Activated CD4-positive, alpha-beta T cell treated with anti-CD3 and anti-CD28 coated beads, Interleukin-2, amount 10 ng/mL, durations not matched to agents 24 days and 14 days (primary cell): ENCODE data around the gene KATNAL2. TPM values are rescaled to one million over a fixed set of nuclear protein-coding genes. Genes with fewer than 3 reads are reported as not detected.
A peak's percentile ranks its signal among the peaks of the same experiment; 100 is the strongest.

ENCODE experiments used
- DNase-seq: peaks from one replicate; pipeline ENCODE4 v3.0.0; 2022
- H3K27ac Mint-ChIP-seq: one replicate; pipeline ENCODE4 v1.8.0; 2022; ENCODE audit warnings: mild to moderate bottlenecking, mixed read lengths
- H3K27me3 Mint-ChIP-seq: one replicate; pipeline ENCODE4 v1.8.0; 2022; ENCODE audit warnings: mixed read lengths
- H3K36me3 Mint-ChIP-seq: one replicate; pipeline ENCODE4 v1.8.0; 2022; ENCODE audit warnings: low read depth, mild to moderate bottlenecking, mixed read lengths
- H3K4me1 Mint-ChIP-seq: one replicate; pipeline ENCODE4 v1.8.0; 2021; ENCODE audit warnings: mixed read lengths
- H3K4me3 Mint-ChIP-seq: one replicate; pipeline ENCODE4 v1.8.0; 2022; ENCODE audit warnings: mild to moderate bottlenecking, moderate library complexity, mixed read lengths
- H3K9me3 Mint-ChIP-seq: one replicate; pipeline ENCODE4 v1.8.0; 2021; ENCODE audit warnings: mixed read lengths
- intact Hi-C: fragments of 100-400 bp; cut with micrococcal nuclease; formaldehyde crosslinking; loops from one replicate; pipeline ENCODE4 v1.15.1; 2023
- total RNA-seq: library from RNA; stranded (reverse); gene quantifications from 2 replicates; pipeline ENCODE4 v1.2.3, GENCODE V29; 2022

Gene KATNAL2
- total RNA-seq, 1 donor from 2014 or later = 0.40 TPM

GRCh38 chr18:47141289-47141688 lies 223.9 kb downstream of the KATNAL2 start:
- H3K36me3 Mint-ChIP-seq = peaks cover 30% of the 10 kb centered on the region
- no peak overlapping the region for H3K27ac Mint-ChIP-seq
- no peak overlapping the region for H3K4me3 Mint-ChIP-seq
- no peaks in the 10 kb centered on the region for H3K4me1 Mint-ChIP-seq
- H3K27me3 Mint-ChIP-seq = no peaks in the 10 kb centered on the region
- H3K9me3 Mint-ChIP-seq = no peaks in the 10 kb centered on the region
- intact Hi-C loops = loop anchor here (5.0 kb wide), 1 partner anchor 36 kb away; the partner anchor contains the start of gene IER3IP1
- DNase-seq = no peak

DNA sequence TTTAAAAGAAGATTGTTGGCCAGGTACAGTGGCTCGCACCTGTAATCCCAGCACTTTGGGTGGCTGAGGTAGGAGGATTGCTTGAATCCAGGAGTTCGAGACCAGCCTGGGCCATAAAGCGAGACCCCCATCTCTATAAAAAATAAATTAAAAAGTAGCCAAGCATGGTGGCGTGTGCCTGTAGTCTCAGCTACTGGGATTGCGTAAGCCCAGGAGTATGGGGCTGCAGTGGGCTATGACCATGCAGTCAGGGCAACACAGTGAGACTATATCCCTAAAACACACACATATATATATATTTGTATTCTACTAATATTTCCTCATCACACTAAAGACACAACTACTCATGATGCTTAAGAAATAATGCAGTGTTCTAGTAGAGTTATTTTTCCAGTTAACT lies 225.8 kb downstream of the KATNAL2 start:
- Mint-ChIP-seq H3K4me3 (no peak overlapping the region), H3K27ac (no peak overlapping the region), H3K27me3 (no peaks in the 10 kb centered on the region), H3K4me1 (no peaks in the 10 kb centered on the region), H3K9me3 (no peaks in the 10 kb centered on the region), H3K36me3 (peaks cover 29% of the 10 kb centered on the region)
- no peak for DNase-seq
- intact Hi-C loops = loop anchor here (5.0 kb wide), 1 partner anchor 34 kb away; the partner anchor contains the start of gene IER3IP1

DNA sequence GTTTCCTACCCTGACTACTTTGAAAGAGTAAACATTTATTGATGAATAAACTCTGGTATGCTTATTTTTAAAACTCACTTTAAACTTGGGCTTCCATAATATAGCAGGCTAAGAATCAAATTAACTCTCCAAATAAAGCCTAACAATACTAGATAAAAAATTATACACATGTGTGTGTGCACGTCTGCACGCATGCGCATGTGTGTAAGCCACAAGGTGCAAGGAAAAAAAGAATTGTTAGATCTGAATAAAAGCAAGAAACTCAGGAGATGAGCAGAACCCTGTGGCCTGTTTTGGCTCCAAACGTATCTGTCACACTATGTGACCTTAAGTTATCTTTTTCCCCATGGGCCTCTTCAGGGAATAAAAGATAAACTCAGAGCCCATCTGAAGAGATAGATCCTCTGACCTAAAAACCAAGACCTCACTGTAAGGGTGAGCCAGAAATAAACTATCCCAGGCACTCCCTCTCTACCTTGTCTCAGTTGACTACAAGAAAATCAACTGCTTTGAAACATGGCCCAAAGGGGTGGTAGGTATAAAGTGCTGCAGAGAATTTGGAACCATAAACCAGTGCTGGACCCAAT lies 226.6 kb downstream of the KATNAL2 start:
- Mint-ChIP-seq H3K36me3 (peaks cover 30% of the 10 kb centered on the region), H3K4me3 (no peak overlapping the region), H3K27me3 (no peaks in the 10 kb centered on the region), H3K27ac (no peak overlapping the region), H3K9me3 (no peaks in the 10 kb centered on the region), H3K4me1 (peaks cover 8% of the 10 kb centered on the region)
- no peak for DNase-seq
- intact Hi-C loops = loop anchor here (5.0 kb wide), 1 partner anchor 33 kb away; the partner anchor contains the start of gene IER3IP1

GRCh38 chr18:47146206-47146605 lies 228.8 kb downstream of the KATNAL2 start:
- Mint-ChIP-seq H3K27ac (no peak overlapping the region), H3K9me3 (no peaks in the 10 kb centered on the region), H3K4me1 (peaks cover 23% of the 10 kb centered on the region), H3K36me3 (peaks cover 21% of the 10 kb centered on the region), H3K4me3 (no peak overlapping the region), H3K27me3 (no peaks in the 10 kb centered on the region)
- intact Hi-C loops = no loop called here
- DNase-seq = no peak

DNA sequence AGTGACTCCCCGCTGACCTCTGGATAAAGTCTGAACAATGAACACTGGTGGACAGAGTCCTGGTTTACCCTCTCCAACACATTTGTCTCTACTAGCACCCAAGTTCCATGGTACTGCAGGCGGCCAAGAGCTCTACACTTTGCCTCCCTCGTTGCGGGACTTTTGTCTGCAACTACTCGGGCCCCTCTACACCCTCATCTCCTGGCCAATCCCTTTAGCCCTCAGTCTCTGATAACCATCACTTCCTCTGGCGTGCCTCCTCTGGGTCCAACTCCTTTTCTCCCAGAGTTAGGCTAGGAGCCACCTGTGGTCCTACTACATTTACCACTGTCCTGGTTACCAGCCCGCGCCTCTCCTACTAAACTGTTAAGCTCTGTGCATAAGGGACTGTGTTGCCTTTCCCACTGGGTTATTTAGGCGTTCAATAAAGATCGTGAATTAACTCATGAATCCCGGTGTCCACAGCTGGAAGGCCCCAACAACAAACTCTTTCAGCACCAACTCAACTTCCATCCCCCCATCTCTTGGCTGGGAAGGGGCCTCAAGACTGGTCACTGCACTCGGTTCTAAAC lies 232.1 kb downstream of the KATNAL2 start:
- peak overlapping the region; percentile 95 for H3K27ac Mint-ChIP-seq
- H3K4me3 Mint-ChIP-seq = peak overlapping the region; percentile 96
- DNase-seq = peak; percentile 63
- peaks cover 3% of the 10 kb centered on the region for H3K9me3 Mint-ChIP-seq
- peaks cover 25% of the 10 kb centered on the region for H3K36me3 Mint-ChIP-seq
- intact Hi-C loops = loop anchor here (1.0 kb wide), 2 partner anchors 27 to 29 kb away; partner anchors contain the start of gene IER3IP1
- H3K4me1 Mint-ChIP-seq = peaks cover 27% of the 10 kb centered on the region
- H3K27me3 Mint-ChIP-seq = no peaks in the 10 kb centered on the region

DNA sequence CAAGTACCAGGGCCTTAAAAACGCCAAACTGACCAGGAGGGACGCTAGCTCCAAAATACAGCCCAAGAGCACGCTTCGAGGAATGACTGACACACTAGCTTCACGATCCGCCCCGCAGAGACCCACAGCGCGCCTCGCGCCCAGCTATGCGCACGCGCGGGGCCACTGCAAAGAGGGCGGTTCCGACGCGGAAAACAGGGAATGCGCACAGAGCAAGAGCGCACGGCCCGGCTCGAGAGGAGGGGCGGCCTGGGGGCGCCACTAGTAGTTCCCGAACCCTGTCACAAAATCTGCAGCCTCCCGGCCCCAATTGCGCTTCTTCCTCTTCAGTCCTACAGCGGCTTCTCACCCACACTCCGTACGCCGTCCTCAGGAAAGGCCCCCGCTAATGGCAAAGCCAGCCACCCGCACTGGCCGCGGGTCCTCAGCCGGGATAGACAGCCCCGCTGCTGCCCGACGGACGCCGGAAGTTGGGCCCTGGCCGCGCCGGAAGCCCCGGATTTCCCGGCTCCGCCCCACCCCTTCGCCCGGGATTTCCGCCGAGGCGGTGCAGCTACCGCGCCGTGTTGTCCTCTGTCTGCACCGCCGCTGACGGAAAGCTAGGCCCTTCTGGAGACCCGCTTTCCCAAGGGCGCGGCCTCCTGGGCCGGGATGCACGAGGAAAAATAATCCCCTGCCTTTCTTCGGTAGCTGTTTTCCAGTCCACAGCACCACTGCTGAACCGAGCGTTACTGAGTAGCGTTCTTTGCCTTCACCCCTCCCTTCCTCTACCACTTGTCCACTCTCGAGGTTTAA lies 232.8 kb downstream of the KATNAL2 start, which contains the start of gene HDHD2:
Gene HDHD2 (minus strand): TSS at position 472 of the 795 bp plus-strand sequence. CDS start 14,061 bp downstream, outside the sequence.
- intact Hi-C loops = loop anchor here (1.0 kb wide), 2 partner anchors 26 to 30 kb away; partner anchors contain the start of gene IER3IP1

DNA sequence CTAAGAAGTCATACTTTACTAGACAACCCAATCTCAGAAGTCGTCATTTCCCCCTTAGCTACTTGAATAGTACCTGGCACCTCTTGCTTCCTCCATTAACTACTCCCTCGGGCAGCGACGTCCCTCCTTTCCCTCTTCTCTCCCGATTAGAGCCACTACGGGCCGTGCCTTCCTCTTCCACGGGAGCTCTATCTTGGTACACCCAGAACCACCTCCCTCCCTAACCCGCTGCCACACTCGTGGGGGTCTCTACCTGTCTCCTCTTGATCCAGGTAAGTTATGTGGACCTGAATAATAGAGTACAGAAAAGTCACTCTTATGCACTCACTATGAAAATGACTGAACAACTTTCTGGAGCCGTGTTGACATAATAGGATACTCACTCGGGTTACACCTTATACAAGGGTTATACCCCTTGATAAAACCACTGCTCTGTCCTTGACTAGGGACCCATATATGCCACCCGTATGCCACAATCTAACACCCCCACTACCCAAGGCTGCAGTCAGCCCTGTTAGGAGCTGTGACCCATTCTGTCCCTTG lies 233.5 kb downstream of the KATNAL2 start:
- Mint-ChIP-seq H3K27me3 (no peaks in the 10 kb centered on the region), H3K4me3 (peak overlapping the region; percentile 96), H3K9me3 (peaks cover 3% of the 10 kb centered on the region), H3K27ac (peak overlapping the region; percentile 95), H3K4me1 (peaks cover 27% of the 10 kb centered on the region), H3K36me3 (peaks cover 18% of the 10 kb centered on the region)
- intact Hi-C loops = loop anchor here (1.0 kb wide), 2 partner anchors 25 to 31 kb away; partner anchors contain the start of gene IER3IP1
- no peak for DNase-seq

More for the DNA sequence above, 232.8 kb downstream of the KATNAL2 start, which contains the start of gene HDHD2:
- peak; percentile 95 for DNase-seq
- peaks cover 3% of the 10 kb centered on the region for H3K9me3 Mint-ChIP-seq
- peak within 1 kb of the TSS; percentile 95 for H3K27ac Mint-ChIP-seq
- H3K36me3 Mint-ChIP-seq = peaks cover 22% of the 10 kb centered on the region
- no peaks in the 10 kb centered on the region for H3K27me3 Mint-ChIP-seq
- peaks cover 27% of the 10 kb centered on the region for H3K4me1 Mint-ChIP-seq
- peak within 1 kb of the TSS; percentile 96 for H3K4me3 Mint-ChIP-seq

DNA sequence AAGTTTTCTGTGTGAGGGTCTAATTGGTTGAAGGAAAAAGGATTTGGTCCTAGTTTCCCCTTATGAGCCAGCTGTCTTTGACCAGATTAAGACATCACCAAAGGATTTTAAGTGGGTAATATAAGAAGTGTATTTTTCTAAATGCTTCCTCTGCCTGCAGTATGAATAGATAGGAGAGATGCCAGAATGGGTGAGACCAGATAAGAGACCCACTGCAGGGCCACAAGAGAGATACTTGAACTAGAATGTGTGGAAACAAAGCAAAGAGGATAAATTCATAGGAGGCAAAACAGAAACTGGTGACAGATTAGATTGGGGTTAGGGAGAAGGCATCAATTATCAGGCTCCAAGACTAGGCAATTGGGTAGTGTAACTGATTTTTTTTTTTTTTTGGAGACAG lies 234.0 kb downstream of the KATNAL2 start:
- intact Hi-C loops = no loop called here
- peak overlapping the region; percentile 95 for H3K27ac Mint-ChIP-seq
- peaks cover 3% of the 10 kb centered on the region for H3K9me3 Mint-ChIP-seq
- H3K36me3 Mint-ChIP-seq = peaks cover 22% of the 10 kb centered on the region
- DNase-seq = no peak
- peaks cover 27% of the 10 kb centered on the region for H3K4me1 Mint-ChIP-seq
- H3K4me3 Mint-ChIP-seq = peak overlapping the region; percentile 96
- no peaks in the 10 kb centered on the region for H3K27me3 Mint-ChIP-seq

Other genes with a start within 250 kb of the KATNAL2 start
- not detected in 2 replicates for gene ST8SIA5, start 160.5 kb upstream of the KATNAL2 start, total RNA-seq
- gene PIAS2, start 95 bp upstream of the KATNAL2 start, total RNA-seq = 33.9 and 39.3 TPM in 2 replicates
- gene ELOA2, start 118.0 kb downstream of the KATNAL2 start, total RNA-seq = not detected in 2 replicates
- 37.7 and 40.6 TPM in 2 replicates for gene HDHD2, start 232.9 kb downstream of the KATNAL2 start, total RNA-seq